ENCODE measurements around the gene STPG4.

STPG4 gene

GRCh38 chr2:47049502-47049901 lies 105.6 kb downstream of the STPG4 start:
- no peak for DNase-seq

GRCh38 chr2:47048801-47049480 lies 106.2 kb downstream of the STPG4 start:
- no peak for DNase-seq

DNA sequence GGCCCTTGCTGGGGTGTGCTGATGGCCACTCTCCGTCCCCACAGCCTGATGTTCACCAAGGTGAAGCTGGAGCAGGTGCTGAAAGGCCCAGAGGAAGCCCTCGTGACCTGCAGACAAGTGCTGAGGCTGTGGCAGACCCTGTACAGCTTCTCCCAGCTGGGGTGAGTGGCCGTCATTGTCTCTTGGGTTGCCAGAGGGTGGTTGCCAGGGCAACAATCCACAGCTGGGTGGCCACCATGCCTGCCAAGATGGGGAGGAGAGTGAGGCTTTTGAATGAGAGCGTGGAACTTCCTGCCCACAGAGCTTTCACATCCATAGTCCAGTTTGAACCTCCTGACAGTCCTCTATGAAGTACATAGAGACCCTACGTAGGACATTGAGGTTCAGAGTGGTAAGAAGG lies 108.8 kb downstream of the STPG4 start:
- DNase-seq: no peak

GRCh38 chr2:47043891-47044239 lies 111.2 kb downstream of the STPG4 start:
- DNase-seq: no peak

DNA sequence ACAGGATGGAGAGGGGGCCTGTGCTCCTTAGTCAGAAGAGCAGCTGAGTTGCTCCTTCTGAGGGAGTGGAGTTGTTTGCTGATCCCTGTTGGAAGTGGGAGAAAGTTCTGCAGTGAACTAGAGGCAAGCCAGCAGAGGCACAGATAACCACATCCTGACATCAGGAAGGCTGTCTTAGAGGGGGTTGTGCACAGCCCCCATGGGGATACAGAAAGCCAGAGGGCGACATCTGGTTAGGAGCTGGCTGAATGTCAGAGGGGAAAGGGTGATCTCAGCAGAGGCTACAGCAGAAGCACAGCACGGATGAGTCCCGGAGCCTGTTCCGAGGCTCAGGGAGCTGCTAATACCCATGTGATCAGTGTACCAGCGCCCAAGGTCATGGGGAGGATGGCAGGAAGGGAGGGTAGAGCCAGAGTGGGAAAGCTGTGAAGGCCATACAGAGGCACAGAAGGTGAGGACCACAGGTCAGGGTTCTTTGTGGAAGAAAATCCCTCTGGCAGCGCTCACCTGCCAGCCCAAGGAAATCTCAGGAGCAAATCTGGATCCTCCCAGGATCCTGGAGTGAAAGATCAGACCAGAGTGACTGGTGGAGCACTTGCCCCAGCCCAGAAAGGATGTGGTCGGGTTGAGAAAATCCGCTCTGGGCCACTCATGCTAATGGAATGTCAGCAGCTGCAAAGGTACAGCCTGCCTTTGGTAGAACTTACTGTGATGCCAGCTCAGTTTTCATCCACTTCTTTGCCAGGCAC lies 111.8 kb downstream of the STPG4 start:
- DNase-seq: no peak

DNA sequence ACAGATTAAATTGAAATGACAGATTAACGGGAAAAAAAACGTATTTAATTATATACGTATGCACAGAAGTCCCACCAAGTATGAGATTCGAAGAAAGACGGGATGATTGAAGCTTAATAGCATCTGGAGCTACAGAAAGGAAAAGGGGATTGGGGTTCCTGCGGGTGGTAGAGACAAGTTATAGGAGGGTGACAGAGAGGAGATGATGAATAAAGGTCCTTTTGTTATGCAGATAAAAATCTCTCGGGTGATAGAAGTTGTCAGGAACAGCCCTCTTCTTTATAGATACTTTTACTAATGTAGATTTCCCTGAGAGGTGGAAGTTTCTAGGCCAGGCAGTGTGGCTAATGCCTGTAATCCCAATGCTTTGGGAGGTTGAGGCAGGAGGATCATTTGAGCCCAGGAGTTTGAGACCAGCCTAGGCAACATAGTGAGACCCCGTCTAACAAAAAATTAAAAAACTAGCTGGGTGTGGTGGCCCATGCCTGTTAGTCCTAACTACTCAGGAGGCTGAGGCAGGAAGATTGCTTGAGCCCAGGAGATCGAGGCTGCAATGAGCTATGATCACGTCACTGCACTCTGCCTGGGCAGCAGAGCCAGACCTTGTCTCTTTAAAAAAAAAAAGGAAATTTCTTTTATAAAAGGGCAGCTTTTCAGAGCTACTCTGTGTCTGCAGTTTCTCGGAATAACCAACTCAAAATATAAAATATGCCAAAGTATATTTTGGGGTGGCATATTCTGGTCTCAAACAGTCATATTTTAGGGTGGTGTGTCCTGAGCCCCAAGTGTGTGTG lies 113.0 kb downstream of the STPG4 start:
- DNase-seq: no peak

GRCh38 chr2:47041063-47041462 lies 114.0 kb downstream of the STPG4 start:
- DNase-seq: no peak

DNA sequence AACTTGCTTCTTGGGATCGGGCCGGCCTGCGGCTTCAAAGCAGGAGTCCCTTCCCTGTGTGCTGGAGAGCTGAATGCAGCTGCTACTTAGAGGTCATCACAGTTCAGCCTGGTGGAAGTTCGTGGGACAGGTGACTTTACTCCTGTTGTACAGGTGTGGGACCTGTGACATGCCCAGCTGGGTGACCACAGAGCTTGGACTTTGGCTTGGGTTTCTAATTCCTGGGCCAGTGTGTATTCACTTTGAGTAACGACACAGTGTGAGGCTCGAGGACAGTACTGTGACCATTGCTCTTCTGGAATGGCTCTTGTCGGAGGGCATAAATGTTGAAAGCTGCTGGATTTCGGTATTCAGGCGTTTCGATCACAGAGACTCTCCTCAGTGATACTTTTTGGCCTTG lies 114.5 kb downstream of the STPG4 start:
- no peak for DNase-seq

DNA sequence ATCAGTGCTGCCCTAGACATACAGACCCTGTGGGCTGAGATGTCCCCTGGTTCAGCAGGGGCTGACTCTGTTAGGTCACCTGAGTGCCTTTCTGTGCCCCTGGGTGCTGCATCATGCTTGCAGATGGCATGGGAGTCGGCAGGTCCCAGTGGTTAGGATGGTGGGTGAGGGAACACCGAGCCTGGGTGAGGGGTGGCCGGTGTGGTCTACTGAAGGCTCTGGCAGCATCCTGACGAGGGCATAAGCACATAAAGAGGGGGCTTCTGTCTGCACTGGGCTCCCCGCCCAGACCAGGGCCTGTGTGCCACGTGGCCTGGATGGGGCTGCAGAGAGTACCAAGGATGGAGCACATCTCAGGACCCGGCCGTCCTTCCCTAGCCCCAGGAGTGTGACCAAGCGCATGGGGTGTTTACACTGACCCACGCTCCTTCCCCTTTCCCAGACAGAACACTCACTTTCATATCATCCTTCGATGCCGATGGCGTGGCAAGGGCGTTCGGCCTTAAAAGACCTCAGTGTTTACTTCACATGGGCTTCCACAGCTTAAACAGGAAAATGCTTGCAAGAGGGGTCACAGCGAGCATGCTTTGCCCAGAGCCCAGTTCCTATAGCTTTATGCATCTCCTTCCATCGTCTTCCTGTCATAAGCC lies 115.1 kb downstream of the STPG4 start:
- no peak for DNase-seq

- DNase-seq: no peak
Measured at GRCh38 chr2:47039489-47039870, 115.6 kb downstream of the STPG4 start.

- no peak for DNase-seq
Measured at GRCh38 chr2:47038656-47039488, 116.2 kb downstream of the STPG4 start.

- no peak for DNase-seq
Measured at GRCh38 chr2:47037678-47038077, 117.4 kb downstream of the STPG4 start.

Data from NCI-H510A (cell line).